Heart left ventricle (tissue), 16 donors: ENCODE data around the gene CD164L2. TPM values are rescaled to one million over a fixed set of nuclear protein-coding genes. Genes with fewer than 3 reads are reported as not detected.

Experiments
- ATAC-seq, 4 donors: fragments of 200-7000 bp; cut with Tn5 transposase; one replicate each; pipeline ENCODE4 v1.9.1; 2020 to 2022; ENCODE audit warnings: moderate library complexity in 4 of 4, mild to moderate bottlenecking in 3 of 4, moderate number of reproducible peaks in 1 of 4
- DNase-seq, 5 donors: peaks; one replicate each; pipeline ENCODE4 v3.0.0-alpha.2; 2020
- H3K27ac ChIP-seq, 12 donors: fragments of 200-600 bp; sonication (generic) in 4 of 12; one replicate each; pipeline versions ENCODE4 v1.5.0 to v1.8.0; 2016 to 2022; ENCODE audit warnings: mild to moderate bottlenecking in 2 of 12
- H3K27me3 ChIP-seq, 9 donors: fragments of 200-600 bp; sonication (generic) in 2 of 9; one replicate each; pipeline versions ENCODE4 v1.5.1 to v1.8.0; 2016 to 2022; ENCODE audit warnings: mild to moderate bottlenecking in 3 of 9
- H3K36me3 ChIP-seq, 9 donors: fragments of 200-600 bp; sonication (generic) in 2 of 9; one replicate each; pipeline versions ENCODE4 v1.5.0 to v1.8.0; 2018 to 2022; ENCODE audit warnings: mild to moderate bottlenecking in 2 of 9
- H3K4me1 ChIP-seq, 12 donors: fragments of 200-600 bp; sonication (generic) in 4 of 12; one replicate each; pipeline versions ENCODE4 v1.5.0 to v1.8.0; 2016 to 2022; ENCODE audit warnings: mild to moderate bottlenecking in 3 of 12
- H3K4me3 ChIP-seq, 12 donors: fragments of 200-600 bp; sonication (generic) in 4 of 12; one replicate each; pipeline versions ENCODE4 v1.5.0 to v1.8.0; 2017 to 2022; ENCODE audit warnings: mild to moderate bottlenecking in 9 of 12, moderate library complexity in 4 of 12
- H3K9me3 ChIP-seq, 12 donors: fragments of 200-600 bp; sonication (generic) in 4 of 12; one replicate each; pipeline versions ENCODE4 v1.5.0 to v1.8.0; 2016 to 2022; ENCODE audit warnings: mild to moderate bottlenecking in 1 of 12
- POLR2A ChIP-seq, 2 donors: fragments of 450-650 bp; IDR thresholded peaks; one replicate each; pipeline ENCODE4 v1.6.1; 2017; ENCODE audit warnings: antibody characterized with exemption in 2 of 2, mild to moderate bottlenecking in 2 of 2, moderate library complexity in 2 of 2
- WGBS, 4 donors: extraction: QIAGEN DNeasy Blood & Tissue Kit in 2 of 4; methylation state at CpG; one replicate each; pipeline versions ENCODE4 v1.1.5 to v1.1.7; 2013 to 2018; 5-methylcytosine and 5-hydroxymethylcytosine counted together
- intact Hi-C, 10 donors: fragments of 100-400 bp; cut with DNase I; formaldehyde crosslinking; loops; one replicate each; pipeline versions ENCODE4 v1.11.1 to v1.14.2; 2022
- polyA plus RNA-seq, 2 donors: library from polyadenylated mRNA; stranded (reverse); fragments of 200-250 nt; gene quantifications; one replicate each; pipeline ENCODE4 v1.2.3, GENCODE V29; 2013
- total RNA-seq, 9 donors: library from RNA; depleted of rRNA in 2 of 9; stranded (reverse); fragments of >200 nt in 2 of 9; fragmentation: NEBNext Ultra II Directional in 3 of 9; extraction: Animal tissue kit (Norgen Biotek cat#: 25700) in 3 of 9; gene quantifications; one replicate each; pipeline versions ENCODE4 v1.1.0 to v1.2.4, GENCODE V29; 2016 to 2023
- TF ChIP-seq, protein P1 (sequence below), 12 donors: fragments of 200-600 bp; sonication (generic) in 4 of 12; IDR thresholded peaks; one replicate each; pipeline versions ENCODE4 v1.5.0 to v1.8.0; 2018 to 2022; ENCODE audit warnings: antibody characterized with exemption in 12 of 12, mild to moderate bottlenecking in 5 of 12
- donor health status: ischemic (EF 13 %, LVEDD 7.1; RV severe dilation, severe dysfunction).
- donor health status: healthy with polysubstance abuse.
- donor health status: DM: no; HTN: yes; CAD: no.
- donor health status: DM: no; HTN: no; CAD: no.
- donor health status: ischemic (EF 25% LVEDD 6.9; RV normal size, moderate dysfunction).
- donor health status: ischemic (EF 25% LVEDD 5.7; RV mildly dilated, moderate dysfunction).
- donor health status: healthy.
- donor health status: DM: yes; HTN: yes; CAD: no.
- donor health status: ischemic (EF 35%, LVEDD 5.7; RV mildly dilated, moderate dysfunction).
- donor health status: nonischemic (EF 11% LVEDD 7.7; RV severe dilation, severe dysfunction).
- donor health status: DM: yes; HTN: yes; CAD: no.
- donor health status: PGD.
- donor health status: ischemic (EF 29% LVEDD 5.4; RV normal size, mild dysfunction).
- donor health status: nonischemic (EF 23%, LVEDD 6.1; RV moderate dilation, normal function).

The CD164L2 gene
- total and polyA plus RNA-seq, 11 donors: not detected

DNA sequence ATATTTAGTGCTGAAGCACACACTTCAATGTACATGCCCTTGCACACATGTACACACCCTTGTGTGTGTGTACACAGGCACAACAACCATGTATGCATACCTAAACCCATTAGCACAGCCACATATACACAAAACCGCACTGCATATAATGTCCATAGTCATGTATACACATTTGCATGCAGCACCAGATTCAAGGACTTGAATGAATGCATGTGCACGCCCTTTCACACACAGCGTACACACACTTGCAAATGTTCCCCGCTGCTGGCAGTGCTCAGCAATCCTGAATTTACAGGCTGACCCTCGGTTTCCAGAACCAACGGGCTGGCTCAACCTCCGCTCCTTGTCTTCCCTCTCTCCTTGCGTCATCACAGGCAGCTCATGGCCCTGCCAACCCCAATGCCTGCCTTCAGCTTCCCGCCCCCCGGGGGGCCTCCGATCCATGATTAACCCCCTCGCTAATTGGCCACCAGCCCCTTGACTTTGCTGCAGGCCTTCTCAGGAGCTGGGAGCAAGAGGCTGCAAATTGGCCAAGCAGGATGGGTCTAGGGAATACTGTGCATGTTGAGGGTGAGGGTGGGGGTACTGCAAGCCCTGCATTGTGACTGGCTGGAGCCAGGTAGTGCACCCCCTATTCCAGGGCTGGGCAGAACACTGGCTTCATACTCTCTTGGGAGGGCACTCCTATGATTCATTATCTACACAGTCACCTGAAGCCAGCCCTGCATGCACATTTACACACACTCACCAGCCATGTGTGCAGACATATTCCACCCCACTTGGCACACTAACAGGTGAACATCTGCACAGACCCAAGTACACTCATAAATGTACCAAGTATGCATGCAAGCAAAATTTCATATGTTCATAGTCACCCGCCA is 17.2 kb upstream of the CD164L2 start:
- ATAC-seq (no peak), DNase-seq (no peak)
- Histone ChIP-seq H3K9me3 (no peaks in the 10 kb centered on the region), H3K27me3 (no peaks in the 10 kb centered on the region), H3K36me3 (no peaks in the 10 kb centered on the region), H3K27ac (no peak overlapping the region), H3K4me3 (no peak overlapping the region), H3K4me1 (peaks cover 24 to 96% (median 72%) of the 10 kb centered on the region in 12 donors)
- WGBS, 4 donors: 55 to 74% (median 63%) methylated on average over 13 of the region's 13 CpGs
- TF ChIP-seq, protein P1, sequence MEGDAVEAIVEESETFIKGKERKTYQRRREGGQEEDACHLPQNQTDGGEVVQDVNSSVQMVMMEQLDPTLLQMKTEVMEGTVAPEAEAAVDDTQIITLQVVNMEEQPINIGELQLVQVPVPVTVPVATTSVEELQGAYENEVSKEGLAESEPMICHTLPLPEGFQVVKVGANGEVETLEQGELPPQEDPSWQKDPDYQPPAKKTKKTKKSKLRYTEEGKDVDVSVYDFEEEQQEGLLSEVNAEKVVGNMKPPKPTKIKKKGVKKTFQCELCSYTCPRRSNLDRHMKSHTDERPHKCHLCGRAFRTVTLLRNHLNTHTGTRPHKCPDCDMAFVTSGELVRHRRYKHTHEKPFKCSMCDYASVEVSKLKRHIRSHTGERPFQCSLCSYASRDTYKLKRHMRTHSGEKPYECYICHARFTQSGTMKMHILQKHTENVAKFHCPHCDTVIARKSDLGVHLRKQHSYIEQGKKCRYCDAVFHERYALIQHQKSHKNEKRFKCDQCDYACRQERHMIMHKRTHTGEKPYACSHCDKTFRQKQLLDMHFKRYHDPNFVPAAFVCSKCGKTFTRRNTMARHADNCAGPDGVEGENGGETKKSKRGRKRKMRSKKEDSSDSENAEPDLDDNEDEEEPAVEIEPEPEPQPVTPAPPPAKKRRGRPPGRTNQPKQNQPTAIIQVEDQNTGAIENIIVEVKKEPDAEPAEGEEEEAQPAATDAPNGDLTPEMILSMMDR (IDR thresholded peaks at IDR 0.05): no peak
- TF ChIP-seq POLR2A (IDR thresholded peaks at IDR 0.05): no peak
- intact Hi-C loops: loop anchor here in 6 of 10 donors (2.0 to 10.0 kb wide), 6 partner anchors 124 to 264 kb away; partner anchors contain the start of gene AHDC1 (in 3 of the 6)

DNA sequence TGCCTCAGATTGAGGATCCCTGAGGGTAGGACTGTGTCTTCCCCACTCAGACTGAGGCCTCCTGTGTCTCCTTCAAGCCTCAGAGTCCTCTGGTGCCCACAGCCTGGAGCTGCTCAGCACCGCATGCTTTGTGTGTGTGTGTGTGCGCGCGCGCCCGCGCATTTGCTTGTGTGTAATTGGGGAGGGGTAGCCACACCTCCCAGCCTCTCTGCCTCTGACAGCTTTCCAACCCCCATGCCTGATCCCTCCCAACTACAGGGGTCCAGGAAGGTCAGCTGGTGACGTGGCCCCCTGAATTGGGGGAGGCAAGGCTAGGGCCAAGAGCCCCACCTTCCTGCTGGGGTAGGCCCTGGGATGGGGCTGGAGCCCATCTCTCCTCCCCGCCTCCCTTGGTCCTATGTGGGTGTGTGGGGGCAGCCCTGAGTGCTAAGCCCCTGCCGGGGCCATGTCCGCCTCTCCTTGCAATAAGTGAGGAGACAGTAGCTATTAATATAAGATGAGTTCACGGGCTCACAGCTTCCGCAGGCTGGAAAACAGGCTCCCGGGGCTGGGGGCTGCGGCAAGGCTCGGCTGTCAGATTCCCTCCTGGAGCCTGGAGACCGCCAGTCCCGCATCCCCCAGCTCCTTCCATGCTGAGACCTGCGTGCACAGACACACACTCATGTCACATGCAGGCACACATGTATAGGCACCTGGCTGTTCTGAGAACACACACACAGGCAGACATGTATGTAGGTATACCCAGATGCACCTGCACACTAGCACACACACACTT is 16.3 kb upstream of the CD164L2 start:
- intact Hi-C loops: loop anchor here (2.0 to 10.0 kb wide), 10 partner anchors 125 to 355 kb away; partner anchors contain the start of gene AHDC1 (in 3 of the 10)
- H3K27ac ChIP-seq: peak overlapping the region in 3 of 12 donors; percentile 15 to 42 (median 28)
- DNase-seq (no peak), ATAC-seq (no peak)
- H3K4me3 ChIP-seq: no peak overlapping the region
- no peaks in the 10 kb centered on the region for H3K36me3 ChIP-seq
- no peak for TF ChIP-seq POLR2A (IDR thresholded peaks at IDR 0.05)
- TF ChIP-seq, protein P1 (IDR thresholded peaks at IDR 0.05): no peak
- 40 to 56% (median 47%) methylated on average over 10 to 19 of the region's 19 CpGs for WGBS, 4 donors
- no peaks in the 10 kb centered on the region for H3K9me3 ChIP-seq
- H3K27me3 ChIP-seq: no peaks in the 10 kb centered on the region
- H3K4me1 ChIP-seq: peaks cover 17 to 92% (median 66%) of the 10 kb centered on the region in 12 donors

DNA sequence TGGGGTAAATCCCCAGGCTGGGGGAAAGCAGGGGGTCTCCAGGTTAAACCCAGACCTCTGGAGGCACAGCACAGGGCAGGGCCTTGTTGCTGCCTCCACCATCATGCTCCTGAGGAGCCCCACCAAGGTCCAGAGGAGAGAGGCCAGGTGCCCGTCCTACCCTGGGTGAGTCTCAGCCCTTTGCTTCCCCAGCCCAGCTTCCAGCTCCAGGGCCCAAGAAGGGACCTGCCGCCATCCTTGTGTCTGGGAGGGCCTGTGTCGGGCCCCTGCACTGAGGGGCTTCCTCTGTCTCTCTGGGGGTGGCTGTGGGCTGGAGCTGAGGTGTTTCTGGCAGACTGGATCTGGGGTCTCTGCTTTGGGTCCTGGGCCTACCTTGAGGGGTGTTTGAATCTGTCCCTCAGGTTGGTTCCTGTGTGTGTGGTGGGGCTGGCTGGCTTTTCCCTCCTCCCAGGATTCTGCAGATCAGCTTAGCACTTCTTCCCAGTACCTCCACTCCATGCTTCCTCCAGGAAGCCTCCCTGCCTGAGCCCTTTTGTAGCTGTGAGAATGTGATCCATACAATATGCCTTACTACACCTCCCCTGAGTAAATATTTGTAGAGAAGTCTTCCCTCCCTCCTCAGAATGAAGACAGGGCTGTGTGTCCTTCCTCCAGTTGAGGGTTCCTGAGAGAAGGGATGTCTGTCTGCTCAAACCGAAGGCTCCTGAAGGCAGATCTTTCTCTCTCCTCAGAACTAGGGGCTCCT is 15.4 kb upstream of the CD164L2 start:
- H3K9me3 ChIP-seq: no peaks in the 10 kb centered on the region
- no peak for ATAC-seq
- no peaks in the 10 kb centered on the region for H3K36me3 ChIP-seq
- no peak overlapping the region for H3K4me3 ChIP-seq
- intact Hi-C loops: loop anchor here in 8 of 10 donors (5.0 to 10.0 kb wide), 5 partner anchors 264 to 354 kb away; no protein-coding TSS in a partner anchor
- H3K4me1 ChIP-seq: peaks cover 14 to 83% (median 57%) of the 10 kb centered on the region in 12 donors
- WGBS, 4 donors: 78 to 87% (median 85%) methylated on average over 2 to 4 of the region's 4 CpGs
- H3K27ac ChIP-seq: no peak overlapping the region
- no peaks in the 10 kb centered on the region for H3K27me3 ChIP-seq
- no peak for TF ChIP-seq POLR2A (IDR thresholded peaks at IDR 0.05)
- TF ChIP-seq, protein P1 (IDR thresholded peaks at IDR 0.05): no peak
- DNase-seq: no peak
